Epithelial cell of esophagus (primary cell): ENCODE results near the gene NFS1.
"Not testable (repeated sequence)": the region's sequence is repeated elsewhere in the genome, so short reads cannot be mapped to it uniquely, and the experiment has no call there.

Experiments used
- DNase-seq: peaks from one replicate; pipeline ENCODE4 v3.0.0; 2010; ENCODE audit warnings: low read depth
- H3K4me3 ChIP-seq: 2 replicates; pipeline ENCODE4 v1.5.1; 2011; ENCODE audit warnings: mild to moderate bottlenecking, low read length, control low read depth
- TF ChIP-seq, protein P1 (sequence below): IDR thresholded peaks from 2 replicates; pipeline ENCODE4 v1.5.1; 2011; ENCODE audit warnings: low read depth, mild to moderate bottlenecking, low read length, control low read depth, inconsistent platforms; ENCODE audit not compliant: insufficient read depth; ENCODE audit errors: missing control alignments

Gene NFS1

DNA sequence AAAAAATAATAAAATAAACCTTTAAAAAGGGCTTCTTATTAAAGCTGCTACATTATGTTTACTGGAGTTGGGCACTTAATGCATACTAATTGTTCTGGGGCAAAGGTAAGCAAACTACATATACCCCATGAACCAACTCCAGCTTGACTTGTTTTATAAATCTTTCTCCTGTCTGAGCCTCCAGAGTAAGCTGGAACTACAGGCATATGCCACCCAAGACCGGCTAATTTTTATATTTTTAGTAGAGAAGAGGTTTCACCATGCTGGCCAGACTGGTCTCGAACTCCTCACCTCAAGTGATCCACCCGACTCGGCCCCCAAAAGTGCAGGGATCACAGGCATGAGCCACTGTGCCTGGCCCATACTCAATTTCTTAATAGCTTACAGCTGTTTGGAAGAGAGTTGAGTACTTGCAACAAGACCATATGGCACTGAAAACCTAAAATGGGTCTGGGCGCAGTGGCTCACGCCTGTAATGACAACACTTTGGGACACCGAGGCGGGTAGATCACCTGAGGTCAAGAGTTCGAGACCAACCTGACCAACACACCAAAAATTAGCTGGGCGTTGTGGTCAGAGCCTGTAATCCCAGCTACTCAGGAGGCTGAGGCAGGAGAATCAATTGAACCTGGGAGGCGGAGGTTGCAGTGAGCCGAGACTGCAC lies 20.0 kb upstream of the NFS1 start:
- no peak overlapping the region for H3K4me3 ChIP-seq
- no peak for DNase-seq
- TF ChIP-seq, protein P1, sequence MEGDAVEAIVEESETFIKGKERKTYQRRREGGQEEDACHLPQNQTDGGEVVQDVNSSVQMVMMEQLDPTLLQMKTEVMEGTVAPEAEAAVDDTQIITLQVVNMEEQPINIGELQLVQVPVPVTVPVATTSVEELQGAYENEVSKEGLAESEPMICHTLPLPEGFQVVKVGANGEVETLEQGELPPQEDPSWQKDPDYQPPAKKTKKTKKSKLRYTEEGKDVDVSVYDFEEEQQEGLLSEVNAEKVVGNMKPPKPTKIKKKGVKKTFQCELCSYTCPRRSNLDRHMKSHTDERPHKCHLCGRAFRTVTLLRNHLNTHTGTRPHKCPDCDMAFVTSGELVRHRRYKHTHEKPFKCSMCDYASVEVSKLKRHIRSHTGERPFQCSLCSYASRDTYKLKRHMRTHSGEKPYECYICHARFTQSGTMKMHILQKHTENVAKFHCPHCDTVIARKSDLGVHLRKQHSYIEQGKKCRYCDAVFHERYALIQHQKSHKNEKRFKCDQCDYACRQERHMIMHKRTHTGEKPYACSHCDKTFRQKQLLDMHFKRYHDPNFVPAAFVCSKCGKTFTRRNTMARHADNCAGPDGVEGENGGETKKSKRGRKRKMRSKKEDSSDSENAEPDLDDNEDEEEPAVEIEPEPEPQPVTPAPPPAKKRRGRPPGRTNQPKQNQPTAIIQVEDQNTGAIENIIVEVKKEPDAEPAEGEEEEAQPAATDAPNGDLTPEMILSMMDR = no peak

DNA sequence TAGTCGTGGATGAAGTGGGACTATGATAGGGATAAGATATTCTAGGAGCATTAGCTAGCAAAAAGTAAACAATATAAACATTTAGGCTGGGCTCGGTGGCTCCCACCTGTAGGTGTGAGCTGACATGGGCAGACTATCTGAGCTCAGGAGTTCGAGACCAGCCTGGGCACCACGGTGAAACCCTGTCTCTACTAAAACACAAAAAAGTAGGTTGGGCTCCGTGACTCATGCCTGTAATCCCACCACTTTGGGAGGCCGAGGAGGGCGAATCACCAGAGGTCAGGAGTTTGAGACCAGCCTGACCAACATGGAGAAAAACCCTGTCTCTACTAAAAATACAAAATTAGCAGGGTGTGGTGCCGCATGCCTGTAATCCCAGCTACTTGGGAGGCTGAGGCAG lies 19.2 kb upstream of the NFS1 start:
- H3K4me3 ChIP-seq, DNase-seq: not testable (repeated sequence)

DNA sequence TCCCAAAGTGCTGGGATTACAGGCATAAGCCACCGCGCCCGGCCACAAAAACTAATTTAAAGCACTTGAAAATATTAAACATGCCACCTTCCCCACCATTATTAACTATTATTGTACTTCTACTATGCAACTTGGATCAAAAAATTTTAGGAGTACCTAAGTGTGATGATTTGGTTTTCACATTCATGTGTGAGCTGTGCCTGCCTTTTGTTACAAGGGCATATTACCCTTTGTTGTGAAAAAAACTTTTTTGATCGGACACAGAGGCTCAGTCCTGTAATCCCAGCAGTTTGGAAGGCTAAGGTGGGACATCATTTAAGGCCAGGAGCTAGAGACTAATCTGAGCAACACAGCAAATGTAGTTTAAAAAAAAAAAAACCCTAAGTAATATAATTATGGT lies 17.2 kb upstream of the NFS1 start:
- no peak for DNase-seq
- no peak overlapping the region for H3K4me3 ChIP-seq
- TF ChIP-seq, protein P1 = no peak

DNA sequence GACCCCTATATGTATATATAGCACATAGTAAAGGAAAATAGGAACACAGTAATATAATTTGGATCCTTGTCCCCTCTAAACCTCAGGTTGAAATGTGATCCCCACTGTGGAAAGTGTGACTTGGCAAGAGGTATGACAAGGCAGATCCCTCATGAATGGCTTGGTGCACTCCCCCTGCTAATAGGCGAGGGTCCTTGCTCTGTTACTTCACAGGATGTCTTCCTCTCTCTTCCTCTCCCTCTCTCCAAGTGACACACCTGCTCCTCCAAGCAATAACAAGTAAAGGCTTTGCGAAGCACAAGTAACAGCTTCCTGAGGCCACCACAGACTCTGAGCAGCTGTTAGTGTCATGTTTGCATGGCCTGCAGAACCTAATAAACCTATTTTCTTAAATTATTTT lies 16.5 kb upstream of the NFS1 start:
- DNase-seq = no peak
- TF ChIP-seq, protein P1 = no peak
- no peak overlapping the region for H3K4me3 ChIP-seq

DNA sequence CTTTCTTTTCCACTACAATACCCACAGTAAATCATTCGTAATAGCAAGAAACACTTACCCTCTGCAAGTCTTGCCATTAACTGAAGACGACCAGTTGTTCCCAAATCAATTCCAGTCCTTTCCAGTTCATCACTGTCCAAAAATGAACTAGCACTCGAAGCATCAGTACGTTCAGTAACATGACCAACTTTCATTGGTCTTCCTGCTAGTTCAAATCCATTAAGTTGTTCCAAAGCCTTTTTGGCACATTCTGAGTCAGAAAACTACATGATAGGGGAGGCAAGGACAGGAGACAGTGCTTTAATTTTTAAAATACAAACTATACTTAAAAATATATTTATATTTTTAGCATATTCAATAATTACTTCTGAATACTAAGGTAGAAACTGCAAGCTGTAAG lies 15.0 kb upstream of the NFS1 start:
- H3K4me3 ChIP-seq = no peak overlapping the region
- DNase-seq = no peak
- TF ChIP-seq, protein P1 = no peak

DNA sequence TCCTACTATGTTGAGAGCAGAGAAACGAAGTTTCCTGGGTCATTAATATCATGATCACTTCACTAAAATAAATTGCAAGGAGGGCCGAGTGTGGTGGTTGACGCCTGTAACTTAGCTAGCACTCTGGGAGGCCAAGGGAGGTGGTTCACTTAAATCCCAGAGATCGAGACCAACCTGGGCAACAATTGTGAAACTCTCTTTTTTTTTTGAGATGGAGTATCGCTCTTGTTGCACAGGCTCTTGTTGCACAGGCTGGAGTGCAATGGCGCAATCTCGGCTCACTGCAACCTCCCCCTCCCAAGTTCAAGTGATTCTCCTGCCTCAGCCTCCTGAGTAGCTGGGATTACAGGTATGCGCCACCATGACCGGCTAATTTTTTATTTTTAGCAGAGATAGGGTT lies 14.0 kb upstream of the NFS1 start:
- DNase-seq, H3K4me3 ChIP-seq: not testable (repeated sequence)

DNA sequence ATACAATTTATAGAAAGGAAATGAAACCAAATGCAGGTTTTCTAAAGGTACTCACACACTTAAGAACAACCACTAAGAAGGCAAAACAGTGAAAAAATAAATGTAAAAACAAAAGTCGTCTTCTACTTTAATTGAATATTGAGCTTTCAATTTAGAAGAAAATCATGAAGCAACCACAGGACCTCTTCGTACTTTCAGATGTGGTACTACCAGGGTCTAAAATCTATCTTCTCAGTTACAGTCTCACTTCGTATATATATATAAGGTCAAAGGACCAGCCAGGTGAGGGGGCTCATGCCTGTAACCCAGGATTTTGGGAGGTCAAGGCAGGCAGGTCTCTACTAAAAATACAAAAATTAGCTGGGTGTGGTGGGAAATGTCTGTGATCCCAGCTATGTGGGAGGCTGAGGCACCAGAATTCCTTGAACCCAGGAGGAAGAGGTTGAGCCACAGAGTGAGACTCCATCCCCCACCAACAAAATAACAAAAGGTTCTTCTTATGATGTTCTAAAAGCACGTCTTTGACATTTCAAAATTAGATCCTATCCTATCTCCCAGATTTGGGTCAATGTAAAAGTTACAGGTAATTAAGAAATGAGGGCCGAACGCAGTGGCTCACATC lies 12.5 kb upstream of the NFS1 start:
- no peak for DNase-seq
- TF ChIP-seq, protein P1 = no peak
- no peak overlapping the region for H3K4me3 ChIP-seq

DNA sequence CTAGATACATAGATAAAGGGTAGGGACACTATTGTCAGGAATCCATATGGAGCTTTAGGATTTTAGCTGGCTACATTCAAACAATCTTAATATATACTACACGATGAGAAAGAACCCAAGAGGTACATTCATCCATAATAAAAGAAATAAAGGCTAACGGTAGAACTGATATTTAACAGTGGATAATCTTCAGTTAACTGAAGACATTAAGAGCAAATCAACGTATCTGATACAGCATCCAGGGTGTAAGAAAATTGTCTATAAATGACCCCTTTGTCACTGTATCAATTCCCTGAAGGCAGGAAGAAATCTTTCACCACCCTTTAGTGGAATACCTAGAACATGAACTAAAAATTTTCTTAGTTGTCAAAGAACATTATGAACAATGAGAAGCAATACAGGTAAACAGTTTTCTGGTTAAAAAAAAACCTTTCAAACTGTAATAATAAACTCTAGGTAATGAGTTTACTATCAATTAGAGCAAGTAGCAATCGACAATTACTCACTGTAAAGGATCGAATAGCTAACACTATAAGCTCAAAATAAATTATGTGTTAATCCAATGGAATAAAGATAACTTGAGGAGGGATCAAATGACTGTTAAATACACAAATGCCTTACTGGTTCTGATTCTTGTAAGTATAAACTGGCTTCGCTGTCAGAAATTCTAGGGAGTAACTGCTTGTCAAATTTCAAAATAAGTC lies 11.9 kb upstream of the NFS1 start:
- H3K4me3 ChIP-seq = no peak overlapping the region
- TF ChIP-seq, protein P1 = no peak
- DNase-seq = no peak
